PC-9 (cell line): ENCODE data around the gene DOCK4.

Source experiments
- CTCF ChIP-seq: fragments of 200-600 bp; sonication (generic); conservative IDR thresholded peaks from 2 replicates; pipeline ENCODE4 v1.6.1; 2017; ENCODE audit warnings: mixed run types, antibody characterized with exemption, mild to moderate bottlenecking, moderate library complexity
- EZH2 ChIP-seq: fragments of 200-600 bp; sonication (generic); IDR thresholded peaks from 2 replicates; pipeline ENCODE4 v1.8.0; 2017; ENCODE audit warnings: antibody characterized with exemption, low read depth

- TF ChIP-seq CTCF (no peak), EZH2 (no peak)
Observed at GRCh38 chr7:112012242-112012641, 194.0 kb downstream of the DOCK4 start.
